Neural progenitor cell (in vitro differentiated cells): Measurements from ENCODE around the gene PELO. TPM values are rescaled to one million over a fixed set of nuclear protein-coding genes. Genes with fewer than 3 reads are reported as not detected.
A peak's percentile ranks its signal among the peaks of the same experiment; 100 is the strongest.

Source experiments
- DNase-seq: peaks from one replicate; pipeline ENCODE4 v3.0.0-alpha.2; 2016; ENCODE audit warnings: low spot score
- H2AFZ ChIP-seq: fragments of 200-600 bp; sonication (generic); replicated peaks from 2 replicates; pipeline ENCODE4 v1.6.1; 2016; ENCODE audit warnings: antibody characterized with exemption
- H3F3A ChIP-seq: fragments of 200-600 bp; sonication (generic); 2 replicates; pipeline ENCODE4 v1.6.1; 2016; ENCODE audit warnings: antibody characterized with exemption, low read depth
- H3K27ac ChIP-seq: fragments of 200-600 bp; sonication (generic); 2 replicates; pipeline ENCODE4 v1.5.1; 2016; ENCODE audit warnings: mild to moderate bottlenecking
- H3K27me3 ChIP-seq: fragments of 200-600 bp; sonication (generic); 2 replicates; pipeline ENCODE4 v1.6.1; 2016; ENCODE audit warnings: mild to moderate bottlenecking, moderate library complexity
- H3K36me3 ChIP-seq: fragments of 200-600 bp; sonication (generic); 2 replicates; pipeline ENCODE4 v1.5.1; 2016
- H3K4me1 ChIP-seq: fragments of 200-600 bp; sonication (generic); 2 replicates; pipeline ENCODE4 v1.6.1; 2016; ENCODE audit warnings: mixed run types
- H3K4me2 ChIP-seq: fragments of 200-600 bp; sonication (generic); 2 replicates; pipeline ENCODE4 v1.6.1; 2016
- H3K4me3 ChIP-seq: fragments of 200-600 bp; sonication (generic); 2 replicates; pipeline ENCODE4 v1.5.1; 2016
- H3K79me2 ChIP-seq: fragments of 200-600 bp; sonication (generic); 2 replicates; pipeline ENCODE4 v1.6.1; 2016; ENCODE audit warnings: low read depth
- H3K9ac ChIP-seq: fragments of 200-600 bp; sonication (generic); 2 replicates; pipeline ENCODE4 v1.6.1; 2016
- H3K9me3 ChIP-seq: fragments of 200-600 bp; sonication (generic); 2 replicates; pipeline ENCODE4 v1.5.1; 2016; ENCODE audit warnings: low read depth
- H4K20me1 ChIP-seq: fragments of 200-600 bp; sonication (generic); 2 replicates; pipeline ENCODE4 v1.6.1; 2016; ENCODE audit warnings: low read depth
- H3K27ac Mint-ChIP-seq: 3 replicates; pipeline ENCODE4 v1.8.0; 2021; ENCODE audit warnings: mixed read lengths
- H3K27me3 Mint-ChIP-seq: 2 replicates; pipeline ENCODE4 v1.8.0; 2022; ENCODE audit warnings: low read depth, mild to moderate bottlenecking, inconsistent platforms, moderate library complexity, mixed read lengths; ENCODE audit not compliant: insufficient read depth
- H3K36me3 Mint-ChIP-seq: 3 replicates; pipeline ENCODE4 v1.8.0; 2021; ENCODE audit warnings: mixed read lengths
- H3K4me1 Mint-ChIP-seq: 3 replicates; pipeline ENCODE4 v1.8.0; 2021; ENCODE audit warnings: mixed read lengths
- H3K4me3 Mint-ChIP-seq: 3 replicates; pipeline ENCODE4 v1.8.0; 2021; ENCODE audit warnings: mild to moderate bottlenecking, moderate library complexity, mixed read lengths
- H3K9me3 Mint-ChIP-seq: 3 replicates; pipeline ENCODE4 v1.8.0; 2020; ENCODE audit warnings: mixed read lengths
- EZH2 ChIP-seq: fragments of 200-600 bp; sonication (generic); IDR thresholded peaks from 2 replicates; pipeline ENCODE4 v1.6.1; 2017; ENCODE audit warnings: antibody characterized with exemption, mild to moderate bottlenecking, moderate library complexity
- EZH2phosphoT487 ChIP-seq: fragments of 200-600 bp; sonication (generic); IDR thresholded peaks from 2 replicates; pipeline ENCODE4 v1.6.1; 2017; ENCODE audit warnings: antibody characterized with exemption
- total RNA-seq: library from RNA; depleted of rRNA; stranded (reverse); fragments of >200 nt; gene quantifications from 2 replicates; pipeline ENCODE4 v1.2.3, GENCODE V29; 2015; ENCODE audit warnings: low replicate concordance
- TF ChIP-seq, protein P1 (sequence below): fragments of 200-600 bp; sonication (generic); IDR thresholded peaks from 2 replicates; pipeline ENCODE4 v1.5.1; 2017; ENCODE audit warnings: antibody characterized with exemption, mild to moderate bottlenecking

PELO gene
- total RNA-seq, 1 donor from 2014 or later = 8.5 TPM

- peaks cover 4% of the 10 kb centered on the region for H3F3A ChIP-seq
- H2AFZ ChIP-seq = no peak overlapping the region
- H3K4me2 ChIP-seq = no peak overlapping the region
- H4K20me1 ChIP-seq = no peaks in the 10 kb centered on the region
- H3K27me3 ChIP-seq = no peaks in the 10 kb centered on the region
- Mint-ChIP-seq H3K9me3 (no peaks in the 10 kb centered on the region), H3K27ac (no peak overlapping the region), H3K4me1 (peaks cover 27% of the 10 kb centered on the region), H3K36me3 (no peaks in the 10 kb centered on the region), H3K27me3 (peaks cover 6% of the 10 kb centered on the region), H3K4me3 (no peak overlapping the region)
- no peak overlapping the region for H3K4me3 ChIP-seq
- H3K9ac ChIP-seq = no peak overlapping the region
- peaks cover 13% of the 10 kb centered on the region for H3K4me1 ChIP-seq
- no peaks in the 10 kb centered on the region for H3K79me2 ChIP-seq
- H3K36me3 ChIP-seq = no peaks in the 10 kb centered on the region
- H3K27ac ChIP-seq = no peak overlapping the region
- no peak for DNase-seq
- TF ChIP-seq EZH2phosphoT487 (no peak), EZH2 (no peak)
- TF ChIP-seq, protein P1, sequence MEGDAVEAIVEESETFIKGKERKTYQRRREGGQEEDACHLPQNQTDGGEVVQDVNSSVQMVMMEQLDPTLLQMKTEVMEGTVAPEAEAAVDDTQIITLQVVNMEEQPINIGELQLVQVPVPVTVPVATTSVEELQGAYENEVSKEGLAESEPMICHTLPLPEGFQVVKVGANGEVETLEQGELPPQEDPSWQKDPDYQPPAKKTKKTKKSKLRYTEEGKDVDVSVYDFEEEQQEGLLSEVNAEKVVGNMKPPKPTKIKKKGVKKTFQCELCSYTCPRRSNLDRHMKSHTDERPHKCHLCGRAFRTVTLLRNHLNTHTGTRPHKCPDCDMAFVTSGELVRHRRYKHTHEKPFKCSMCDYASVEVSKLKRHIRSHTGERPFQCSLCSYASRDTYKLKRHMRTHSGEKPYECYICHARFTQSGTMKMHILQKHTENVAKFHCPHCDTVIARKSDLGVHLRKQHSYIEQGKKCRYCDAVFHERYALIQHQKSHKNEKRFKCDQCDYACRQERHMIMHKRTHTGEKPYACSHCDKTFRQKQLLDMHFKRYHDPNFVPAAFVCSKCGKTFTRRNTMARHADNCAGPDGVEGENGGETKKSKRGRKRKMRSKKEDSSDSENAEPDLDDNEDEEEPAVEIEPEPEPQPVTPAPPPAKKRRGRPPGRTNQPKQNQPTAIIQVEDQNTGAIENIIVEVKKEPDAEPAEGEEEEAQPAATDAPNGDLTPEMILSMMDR = no peak
- H3K9me3 ChIP-seq = no peaks in the 10 kb centered on the region
These were observed 16.2 kb upstream of the PELO start for GRCh38 chr5:52771343-52772039.

GRCh38 chr5:52772668-52773067, 15.0 kb upstream of the PELO start:
- H3K36me3 ChIP-seq = no peaks in the 10 kb centered on the region
- no peak overlapping the region for H3K4me2 ChIP-seq
- TF ChIP-seq EZH2 (no peak), EZH2phosphoT487 (no peak)
- TF ChIP-seq, protein P1 = no peak
- Mint-ChIP-seq H3K27me3 (peaks cover 4% of the 10 kb centered on the region), H3K9me3 (no peaks in the 10 kb centered on the region), H3K27ac (no peak overlapping the region), H3K4me1 (peaks cover 27% of the 10 kb centered on the region), H3K36me3 (no peaks in the 10 kb centered on the region), H3K4me3 (no peak overlapping the region)
- H3K79me2 ChIP-seq = no peaks in the 10 kb centered on the region
- no peak overlapping the region for H3K4me3 ChIP-seq
- H3K9me3 ChIP-seq = no peaks in the 10 kb centered on the region
- H3K27ac ChIP-seq = no peak overlapping the region
- peaks cover 13% of the 10 kb centered on the region for H3K4me1 ChIP-seq
- no peaks in the 10 kb centered on the region for H3K27me3 ChIP-seq
- H2AFZ ChIP-seq = no peak overlapping the region
- DNase-seq = no peak
- no peaks in the 10 kb centered on the region for H4K20me1 ChIP-seq
- no peak overlapping the region for H3K9ac ChIP-seq
- peaks cover 4% of the 10 kb centered on the region for H3F3A ChIP-seq

GRCh38 chr5:52773342-52773741, 14.4 kb upstream of the PELO start:
- no peak overlapping the region for H3K27ac Mint-ChIP-seq
- H3K9me3 Mint-ChIP-seq = no peaks in the 10 kb centered on the region
- H4K20me1 ChIP-seq = no peaks in the 10 kb centered on the region

DNA sequence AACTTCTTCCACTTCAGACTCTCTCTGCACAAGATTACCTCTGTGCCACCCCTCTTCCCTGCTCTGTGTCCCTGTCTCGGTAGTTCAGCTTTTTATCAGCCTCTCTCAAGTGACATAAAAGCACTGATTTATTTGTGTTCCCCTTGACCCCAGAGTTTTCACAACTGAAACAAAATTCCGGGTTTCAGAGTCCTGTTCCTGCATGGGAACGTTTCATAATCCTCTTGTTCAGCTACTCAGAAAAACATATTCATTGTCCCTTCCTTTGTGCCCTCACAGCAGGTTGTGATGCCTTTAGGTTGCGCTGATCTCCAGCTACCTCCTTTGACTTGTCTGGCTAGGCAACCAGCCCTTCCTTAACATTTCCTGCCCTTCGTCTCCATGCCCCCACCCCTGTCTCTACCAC, 13.7 kb upstream of the PELO start:
- Mint-ChIP-seq H3K36me3 (no peaks in the 10 kb centered on the region), H3K4me1 (peaks cover 27% of the 10 kb centered on the region), H3K27me3 (peaks cover 4% of the 10 kb centered on the region), H3K27ac (peak overlapping the region; percentile 80), H3K9me3 (no peaks in the 10 kb centered on the region), H3K4me3 (peak overlapping the region; percentile 56)
- Histone ChIP-seq H4K20me1 (no peaks in the 10 kb centered on the region), H3K79me2 (no peaks in the 10 kb centered on the region), H3F3A (peaks cover 4% of the 10 kb centered on the region), H3K9ac (no peak overlapping the region), H2AFZ (no peak overlapping the region), H3K4me1 (peaks cover 13% of the 10 kb centered on the region), H3K9me3 (no peaks in the 10 kb centered on the region), H3K4me3 (no peak overlapping the region), H3K36me3 (no peaks in the 10 kb centered on the region), H3K27me3 (no peaks in the 10 kb centered on the region), H3K27ac (no peak overlapping the region), H3K4me2 (peak overlapping the region; percentile 43)
- peak; percentile 61 for DNase-seq
- no peak for TF ChIP-seq EZH2
- no peak for TF ChIP-seq EZH2phosphoT487
- TF ChIP-seq, protein P1 = no peak

More at GRCh38 chr5:52773342-52773741, 14.4 kb upstream of the PELO start:
- peak overlapping the region; percentile 43 for H3K4me2 ChIP-seq
- H3K27me3 ChIP-seq = no peaks in the 10 kb centered on the region
- peaks cover 13% of the 10 kb centered on the region for H3K4me1 ChIP-seq
- no peak overlapping the region for H3K9ac ChIP-seq
- DNase-seq = no peak
- H3K4me3 ChIP-seq = no peak overlapping the region
- Mint-ChIP-seq H3K4me1 (peaks cover 27% of the 10 kb centered on the region), H3K4me3 (no peak overlapping the region), H3K36me3 (no peaks in the 10 kb centered on the region), H3K27me3 (peaks cover 4% of the 10 kb centered on the region)
- TF ChIP-seq EZH2phosphoT487 = no peak
- no peak for TF ChIP-seq EZH2
- no peaks in the 10 kb centered on the region for H3K36me3 ChIP-seq
- H2AFZ ChIP-seq = no peak overlapping the region
- no peak overlapping the region for H3K27ac ChIP-seq
- H3K79me2 ChIP-seq = no peaks in the 10 kb centered on the region
- H3K9me3 ChIP-seq = no peaks in the 10 kb centered on the region
- H3F3A ChIP-seq = peaks cover 4% of the 10 kb centered on the region
